DMS 273 (cell line): ENCODE measurements around the gene MID1.

Source experiments
- DNase-seq: peaks from one replicate; lab custom pipeline; 2025; ENCODE audit not compliant: unreplicated experiment; lab: John Stamatoyannopoulos, UW

Gene MID1, protein sequence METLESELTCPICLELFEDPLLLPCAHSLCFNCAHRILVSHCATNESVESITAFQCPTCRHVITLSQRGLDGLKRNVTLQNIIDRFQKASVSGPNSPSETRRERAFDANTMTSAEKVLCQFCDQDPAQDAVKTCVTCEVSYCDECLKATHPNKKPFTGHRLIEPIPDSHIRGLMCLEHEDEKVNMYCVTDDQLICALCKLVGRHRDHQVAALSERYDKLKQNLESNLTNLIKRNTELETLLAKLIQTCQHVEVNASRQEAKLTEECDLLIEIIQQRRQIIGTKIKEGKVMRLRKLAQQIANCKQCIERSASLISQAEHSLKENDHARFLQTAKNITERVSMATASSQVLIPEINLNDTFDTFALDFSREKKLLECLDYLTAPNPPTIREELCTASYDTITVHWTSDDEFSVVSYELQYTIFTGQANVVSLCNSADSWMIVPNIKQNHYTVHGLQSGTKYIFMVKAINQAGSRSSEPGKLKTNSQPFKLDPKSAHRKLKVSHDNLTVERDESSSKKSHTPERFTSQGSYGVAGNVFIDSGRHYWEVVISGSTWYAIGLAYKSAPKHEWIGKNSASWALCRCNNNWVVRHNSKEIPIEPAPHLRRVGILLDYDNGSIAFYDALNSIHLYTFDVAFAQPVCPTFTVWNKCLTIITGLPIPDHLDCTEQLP

DNA sequence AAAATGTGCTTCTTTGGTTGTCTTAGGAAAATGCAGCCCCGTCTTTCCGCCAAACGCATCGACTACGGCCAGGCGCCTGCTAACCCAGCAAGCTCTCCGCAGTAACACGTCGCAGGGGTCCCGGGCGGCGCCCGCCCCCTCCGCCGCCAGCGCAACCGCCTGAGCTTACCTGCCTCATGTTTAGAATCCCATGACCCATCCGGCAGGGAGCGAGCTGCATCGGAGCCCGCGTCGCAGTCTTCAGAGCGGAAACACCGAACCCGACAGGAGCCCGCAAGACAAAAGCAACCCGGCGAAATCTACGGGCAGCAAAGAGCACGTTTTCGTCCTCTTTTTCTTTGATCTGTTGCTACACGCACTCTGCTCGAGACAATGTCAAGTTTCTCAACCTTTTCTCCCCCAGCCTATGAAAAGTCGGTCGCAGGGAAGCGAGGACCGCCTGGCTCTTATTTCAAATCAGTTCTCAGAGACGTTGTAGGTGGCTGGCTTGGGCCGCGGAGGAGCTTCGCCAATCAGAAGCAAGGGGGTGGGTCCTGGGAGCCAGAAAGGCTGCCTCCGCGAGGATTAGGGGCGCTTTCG is at the start of gene MID1:
Gene MID1, minus strand, starts transcription at position 465 of the 579 bp plus-strand sequence. CDS start 53,038 bp downstream, outside the sequence.
- peak; percentile 90 for DNase-seq

GRCh38 chrX:10667143-10667542 is 46.8 kb upstream of the MID1 start:
- DNase-seq = no peak

DNA sequence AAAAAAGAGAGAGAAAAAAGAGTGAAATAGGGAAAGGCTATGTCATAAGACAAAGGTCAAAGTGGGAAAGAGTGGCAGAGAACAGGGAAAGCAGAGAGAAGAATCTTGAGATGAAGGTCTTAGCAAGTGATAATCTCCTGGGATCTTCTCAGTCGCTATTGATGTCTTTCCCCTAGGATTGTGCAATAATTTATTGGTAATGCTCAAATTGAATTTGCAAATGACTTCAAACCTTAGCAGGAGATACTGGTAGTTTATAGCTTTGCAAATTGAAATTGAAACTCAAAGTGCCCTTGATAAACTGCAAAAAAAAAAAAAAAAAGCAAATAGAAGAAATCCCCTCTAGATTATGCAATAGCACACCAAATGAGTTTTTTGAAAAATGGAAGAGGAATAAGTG is 45.7 kb upstream of the MID1 start:
- no peak for DNase-seq

- DNase-seq = no peak
Measured at GRCh38 chrX:10665681-10666080, 45.3 kb upstream of the MID1 start.

DNA sequence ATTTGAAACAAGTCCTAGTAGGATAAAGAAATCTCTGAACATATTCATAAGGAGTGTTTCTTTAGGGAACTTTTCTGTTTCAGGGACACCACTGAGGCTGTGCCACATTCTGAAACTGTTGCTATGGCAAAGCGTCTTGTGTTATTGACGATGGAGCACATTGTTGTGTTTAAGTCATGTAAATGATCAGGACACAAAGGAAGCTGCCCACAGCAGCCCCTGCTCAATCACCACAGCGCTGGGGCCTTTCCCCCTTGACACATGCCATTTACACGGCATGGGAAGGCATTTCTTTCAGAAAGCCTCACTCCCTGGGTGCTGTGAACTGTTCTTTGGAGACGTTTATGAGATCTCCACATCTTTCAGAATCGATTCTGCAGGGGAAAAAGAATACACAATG is 39.8 kb upstream of the MID1 start:
- no peak for DNase-seq

DNA sequence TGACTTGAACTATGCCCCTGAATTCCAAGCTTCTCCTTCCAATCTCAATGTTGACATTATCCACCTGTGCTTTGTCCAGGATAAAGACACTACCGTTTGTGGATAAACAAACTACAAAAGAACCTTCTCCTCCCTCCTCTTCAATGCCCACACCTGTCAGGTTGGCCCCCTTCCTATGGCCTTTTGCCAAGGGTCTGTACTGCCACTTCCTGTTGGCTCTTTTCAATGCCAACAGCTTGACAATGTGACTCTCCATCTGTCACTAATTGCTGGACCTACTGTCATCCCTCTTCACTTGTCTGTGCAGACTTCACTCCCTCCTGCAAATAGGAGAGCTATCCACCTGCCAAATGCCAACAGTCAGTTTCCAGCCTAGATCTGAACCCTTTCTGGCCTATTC is 35.8 kb upstream of the MID1 start:
- peak; percentile 72 for DNase-seq

DNA sequence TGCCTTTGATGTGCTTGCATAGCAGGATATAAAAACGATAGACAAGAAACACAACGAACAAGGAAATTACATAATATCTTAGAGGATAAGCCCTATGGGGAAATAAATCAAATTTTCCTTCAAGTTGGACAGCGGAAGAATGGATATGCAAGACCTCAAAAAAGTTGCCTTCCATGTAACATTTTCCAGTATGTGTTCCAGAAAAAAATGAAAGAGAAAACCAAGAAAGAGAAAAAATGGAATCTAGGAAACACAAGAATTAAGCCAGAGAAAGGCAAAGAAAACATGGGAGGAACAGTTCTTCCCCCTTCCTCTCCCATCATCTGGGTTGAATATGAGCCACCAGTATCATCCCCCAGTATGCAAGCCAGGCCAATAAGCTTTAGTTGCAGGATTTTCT is 34.6 kb upstream of the MID1 start:
- no peak for DNase-seq

DNA sequence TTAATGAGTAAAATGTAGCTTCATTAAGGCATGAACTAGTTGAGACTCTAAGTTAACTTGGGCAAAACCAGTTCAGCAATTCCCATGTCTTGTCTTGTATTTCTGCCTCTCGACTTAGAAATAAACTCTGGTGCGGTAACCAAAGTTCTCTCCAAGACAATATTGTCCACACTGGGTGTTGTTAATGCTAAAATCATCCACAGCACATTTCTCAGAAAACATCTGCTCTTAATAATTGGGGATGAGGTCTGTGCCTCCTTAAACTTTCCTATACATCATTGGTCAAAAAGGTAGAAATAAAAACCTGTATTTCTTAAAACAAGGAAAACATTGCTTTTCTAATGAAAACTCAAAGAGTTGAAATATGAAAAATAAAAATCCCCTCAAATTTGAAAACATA is 32.9 kb upstream of the MID1 start:
- no peak for DNase-seq

DNA sequence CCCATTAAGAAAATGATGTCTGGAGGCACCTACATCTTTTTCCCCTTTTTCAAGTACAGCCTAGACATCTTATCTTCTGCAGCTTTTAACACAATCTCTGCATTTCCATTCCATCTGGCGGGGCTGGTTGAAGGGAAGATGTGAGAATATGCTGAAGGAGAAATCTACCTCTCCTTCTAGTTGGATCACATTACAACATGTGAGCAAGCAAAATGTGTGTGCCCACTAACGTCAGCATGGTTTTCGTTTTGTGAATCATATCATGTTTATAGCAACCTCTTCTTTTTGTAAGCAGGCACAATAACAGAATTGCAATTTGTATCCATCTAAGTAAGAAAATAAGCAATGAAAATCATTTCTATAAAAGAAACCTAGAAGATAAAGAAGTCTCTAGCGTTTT is 28.9 kb upstream of the MID1 start:
- peak; percentile 14 for DNase-seq

GRCh38 chrX:10648614-10649013 is 28.2 kb upstream of the MID1 start:
- DNase-seq = peak; percentile 47

DNA sequence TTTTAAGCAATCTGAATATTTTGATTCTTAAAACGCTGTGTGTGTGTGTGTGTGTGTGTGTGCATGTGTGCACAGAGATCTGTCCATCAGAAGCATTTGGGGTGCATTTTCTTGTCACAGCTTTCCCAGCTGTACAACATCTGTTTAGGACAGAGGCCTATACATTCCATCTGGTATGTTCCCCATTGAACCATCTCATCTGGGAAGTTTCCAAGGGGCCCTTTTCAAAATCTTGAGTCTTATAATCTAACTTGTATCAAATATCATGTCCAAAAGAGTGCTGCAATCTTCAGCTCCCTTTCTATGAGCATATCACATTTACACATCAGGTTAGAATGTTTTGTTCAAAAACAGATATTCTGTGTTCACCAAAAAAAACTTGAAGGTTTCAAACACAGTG is 16.5 kb upstream of the MID1 start:
- DNase-seq = no peak

GRCh38 chrX:10636337-10636736 is 16.0 kb upstream of the MID1 start:
- DNase-seq = peak; percentile 76

DNA sequence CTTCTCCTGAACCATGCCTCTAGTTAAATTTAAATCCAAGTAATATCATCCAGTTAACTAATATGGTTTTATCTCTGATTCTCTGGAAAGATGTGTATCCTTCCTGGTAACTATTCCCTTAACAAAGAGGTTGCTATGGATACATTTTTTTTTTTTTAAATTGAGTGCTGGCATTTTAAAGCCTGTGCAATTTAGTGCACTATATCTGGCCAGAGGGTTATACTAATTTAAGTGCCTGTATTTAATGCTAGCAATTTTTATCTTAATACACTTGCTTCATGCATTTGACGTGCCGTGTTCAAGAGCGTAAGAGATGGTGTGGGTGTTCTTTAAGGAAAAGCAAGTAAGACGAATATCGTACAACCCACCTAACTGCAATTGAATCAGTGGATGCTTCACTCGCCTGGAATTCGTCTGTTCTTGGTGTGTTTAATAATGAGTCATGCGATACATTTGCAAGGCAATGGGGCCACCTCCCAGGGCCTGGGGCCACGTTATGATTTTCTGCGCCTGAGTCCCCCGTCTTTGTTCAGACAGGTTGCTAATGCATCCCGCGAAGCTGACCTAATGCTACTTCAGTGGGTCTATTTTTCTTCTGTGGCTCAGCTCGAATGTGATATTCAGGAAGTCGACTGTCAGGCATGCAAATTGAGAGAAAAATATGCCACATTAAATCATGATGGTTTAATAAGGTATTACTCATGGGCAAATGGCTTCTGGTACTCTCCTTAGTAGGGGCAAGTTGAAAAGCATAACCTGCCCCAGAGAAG is 14.2 kb upstream of the MID1 start:
- DNase-seq = peak; percentile 24

DNA sequence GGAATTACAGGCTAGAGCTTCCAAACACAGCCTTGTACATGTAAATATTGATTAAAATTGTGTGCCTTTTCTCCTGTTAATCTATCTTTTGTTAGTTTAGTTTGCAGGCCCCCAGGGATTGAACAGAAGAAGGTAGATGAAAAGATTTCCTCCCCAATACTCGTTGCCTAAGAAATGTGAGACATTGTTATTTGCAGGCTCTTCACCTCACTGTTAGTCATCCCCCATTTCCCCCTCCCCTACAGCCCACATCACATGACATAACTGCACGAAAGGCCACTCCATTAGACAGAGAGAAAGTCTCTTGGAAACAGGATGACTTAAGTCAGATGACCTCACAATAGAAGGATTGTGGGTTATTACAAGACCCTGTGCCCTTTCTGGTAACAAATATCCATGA is 13.3 kb upstream of the MID1 start:
- peak; percentile 17 for DNase-seq

GRCh38 chrX:10631416-10632145 is 11.2 kb upstream of the MID1 start:
- DNase-seq = no peak

DNA sequence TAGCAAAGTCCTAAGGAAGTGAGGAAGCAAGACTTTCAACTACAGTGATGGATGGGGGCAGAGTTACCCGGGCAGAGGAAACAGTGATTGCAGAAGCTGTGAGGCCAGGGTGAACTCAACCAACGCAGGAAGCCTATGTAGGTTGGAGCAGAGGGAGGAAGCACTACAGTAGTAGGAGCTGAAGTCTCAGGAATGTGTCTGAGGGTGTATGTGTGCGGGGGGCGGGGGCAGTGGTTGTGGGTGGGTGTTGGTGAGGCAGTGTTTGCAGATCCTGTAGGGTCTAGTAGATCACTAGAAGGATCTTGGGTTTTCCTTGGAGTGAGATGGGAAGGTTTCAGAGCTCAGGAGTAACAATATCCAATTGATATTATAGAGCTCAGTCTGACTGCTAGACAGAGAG is 9.9 kb upstream of the MID1 start:
- no peak for DNase-seq

DNA sequence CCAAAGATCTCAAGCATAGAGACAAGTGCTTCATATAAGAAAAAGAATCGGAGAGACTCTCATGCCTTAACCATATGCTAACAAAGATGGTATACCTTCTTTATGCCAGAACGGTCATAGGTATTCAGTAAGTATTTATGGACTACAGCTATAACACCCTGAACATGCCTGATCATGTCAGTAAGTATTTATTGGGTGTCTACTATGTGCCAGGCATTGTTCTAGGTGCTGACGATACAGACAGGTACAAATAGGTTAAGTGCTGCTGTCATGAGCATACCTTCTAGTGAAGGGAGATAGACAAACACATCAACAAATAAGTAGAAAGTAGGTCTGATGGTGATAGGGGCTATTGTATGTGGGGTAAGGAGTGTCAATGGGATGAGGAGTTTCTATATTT is 9.5 kb upstream of the MID1 start:
- DNase-seq = no peak

DNA sequence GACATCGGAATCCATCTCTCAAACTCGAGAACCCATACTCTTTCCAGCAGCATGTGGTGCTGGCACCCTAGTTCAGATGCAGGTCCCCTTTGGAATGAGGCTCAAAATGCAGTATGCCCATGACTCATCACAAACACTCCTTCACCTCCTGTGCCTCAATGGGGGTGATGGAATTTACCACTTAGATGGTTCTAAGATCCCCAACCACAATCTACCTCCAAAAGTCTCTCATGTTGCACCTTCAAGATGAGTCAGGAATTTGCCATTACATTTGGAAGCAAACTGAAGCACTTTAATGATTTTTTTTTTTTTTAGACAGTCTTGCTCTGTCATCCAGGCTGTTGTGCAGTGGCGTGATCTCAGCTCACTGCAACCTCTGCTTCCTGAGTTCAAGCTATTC is 8.5 kb upstream of the MID1 start:
- no peak for DNase-seq

DNA sequence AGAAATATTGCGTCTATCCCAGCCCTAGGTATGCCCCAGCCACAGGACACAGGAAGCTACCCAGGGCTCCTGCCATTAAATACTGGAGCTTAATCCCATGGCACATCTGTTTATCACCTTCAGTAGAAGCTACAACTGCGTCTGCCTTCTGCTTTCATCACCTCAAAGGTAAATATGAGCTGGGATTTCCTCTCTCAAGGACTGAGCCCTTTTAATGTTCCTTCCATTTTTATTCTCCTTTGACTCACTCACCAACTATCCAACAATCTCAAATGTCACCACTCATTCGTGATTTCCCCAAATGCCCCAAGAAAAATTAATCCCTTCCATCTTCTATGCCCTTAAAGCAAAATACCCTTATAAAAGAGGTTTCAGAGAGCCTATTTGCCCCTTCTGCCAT is 1.8 kb upstream of the MID1 start:
- DNase-seq = no peak

DNA sequence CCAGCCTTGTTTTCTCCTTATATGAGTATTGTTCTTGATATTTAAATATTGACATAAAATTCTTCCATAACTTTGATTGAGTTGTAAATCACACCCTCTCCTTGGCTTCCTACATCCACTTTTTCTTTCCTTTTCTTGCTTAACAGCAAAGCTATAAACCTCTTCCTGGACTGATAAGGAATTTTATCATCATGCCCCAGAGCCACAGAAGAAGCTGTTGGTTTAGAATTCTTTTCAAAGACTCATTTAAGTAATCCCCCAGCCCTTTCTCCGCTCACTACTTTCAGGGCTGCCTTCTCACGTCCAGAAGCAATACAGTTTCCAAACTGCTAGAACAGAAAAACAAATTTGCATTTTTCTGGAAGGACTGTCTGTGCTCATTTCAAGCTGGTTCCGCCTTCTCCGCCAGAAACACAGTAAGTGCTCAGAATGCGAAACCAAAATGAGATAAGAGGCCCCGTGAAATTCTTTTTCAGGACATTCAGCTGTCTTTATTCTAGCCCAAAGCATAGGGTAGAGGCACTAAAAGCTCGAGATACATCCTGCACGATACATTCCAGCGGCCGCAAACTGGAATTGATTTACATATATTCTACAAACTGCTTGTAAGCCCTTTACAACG is 849 bp downstream of the MID1 start:
- peak; percentile 58 for DNase-seq
